GM12874 (cell line): ENCODE data around the gene FAM13C.

Experiments used
- TF ChIP-seq, protein P1 (sequence below): IDR thresholded peaks from 2 replicates; pipeline ENCODE4 v1.5.1; 2011; ENCODE audit warnings: low read depth, mild to moderate bottlenecking, control low read depth, low read length, moderate library complexity; ENCODE audit not compliant: insufficient read depth

The FAM13C gene

GRCh38 chr10:59268460-59268859 lies 93.9 kb downstream of the FAM13C start:
- TF ChIP-seq, protein P1, sequence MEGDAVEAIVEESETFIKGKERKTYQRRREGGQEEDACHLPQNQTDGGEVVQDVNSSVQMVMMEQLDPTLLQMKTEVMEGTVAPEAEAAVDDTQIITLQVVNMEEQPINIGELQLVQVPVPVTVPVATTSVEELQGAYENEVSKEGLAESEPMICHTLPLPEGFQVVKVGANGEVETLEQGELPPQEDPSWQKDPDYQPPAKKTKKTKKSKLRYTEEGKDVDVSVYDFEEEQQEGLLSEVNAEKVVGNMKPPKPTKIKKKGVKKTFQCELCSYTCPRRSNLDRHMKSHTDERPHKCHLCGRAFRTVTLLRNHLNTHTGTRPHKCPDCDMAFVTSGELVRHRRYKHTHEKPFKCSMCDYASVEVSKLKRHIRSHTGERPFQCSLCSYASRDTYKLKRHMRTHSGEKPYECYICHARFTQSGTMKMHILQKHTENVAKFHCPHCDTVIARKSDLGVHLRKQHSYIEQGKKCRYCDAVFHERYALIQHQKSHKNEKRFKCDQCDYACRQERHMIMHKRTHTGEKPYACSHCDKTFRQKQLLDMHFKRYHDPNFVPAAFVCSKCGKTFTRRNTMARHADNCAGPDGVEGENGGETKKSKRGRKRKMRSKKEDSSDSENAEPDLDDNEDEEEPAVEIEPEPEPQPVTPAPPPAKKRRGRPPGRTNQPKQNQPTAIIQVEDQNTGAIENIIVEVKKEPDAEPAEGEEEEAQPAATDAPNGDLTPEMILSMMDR = no peak

DNA sequence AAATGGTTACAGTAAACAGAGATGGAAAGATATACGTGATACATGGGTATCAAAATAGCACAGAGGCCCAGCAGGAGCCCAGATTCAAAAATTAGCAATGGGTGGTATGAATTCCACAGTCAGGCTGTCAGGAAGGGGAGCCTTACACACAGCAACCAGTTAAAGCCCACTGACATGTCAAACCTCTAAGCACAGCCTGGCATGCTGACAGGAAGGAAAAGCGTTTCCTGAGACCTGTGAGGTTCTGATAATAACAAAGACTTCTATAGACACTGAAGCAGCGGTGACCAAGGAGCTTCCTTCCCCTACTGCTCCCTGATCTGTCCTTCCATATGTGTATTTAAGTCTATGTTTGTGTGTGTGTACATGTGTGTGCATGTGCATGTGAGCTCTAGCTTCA lies 96.0 kb downstream of the FAM13C start:
- TF ChIP-seq, protein P1 = no peak

DNA sequence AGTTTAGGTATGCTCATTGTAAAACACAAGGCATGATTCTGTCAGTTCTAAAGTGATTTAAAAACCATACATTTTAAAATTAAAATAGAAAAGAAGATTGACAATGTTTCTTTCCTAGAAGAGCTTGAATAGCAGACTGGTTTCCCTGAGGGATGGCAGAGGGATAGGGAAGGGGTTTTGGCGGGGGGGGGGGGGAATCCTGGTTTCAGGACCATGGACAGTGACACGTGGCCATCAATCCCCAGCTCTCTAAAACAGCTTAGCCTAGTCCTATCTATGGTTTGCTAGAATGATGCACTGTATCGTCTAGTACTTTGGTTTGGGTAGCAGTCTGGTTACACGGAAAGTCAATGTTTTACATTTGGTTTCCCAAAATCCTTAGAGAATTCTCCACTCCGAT lies 97.2 kb downstream of the FAM13C start:
- TF ChIP-seq, protein P1 = no peak

- TF ChIP-seq, protein P1 = no peak
These were observed 103.5 kb downstream of the FAM13C start for GRCh38 chr10:59258890-59259289.

- TF ChIP-seq, protein P1 = no peak
These were observed 105.1 kb downstream of the FAM13C start for GRCh38 chr10:59257224-59257623.

- TF ChIP-seq, protein P1 = no peak
These were observed 106.9 kb downstream of the FAM13C start for GRCh38 chr10:59255463-59255862.

DNA sequence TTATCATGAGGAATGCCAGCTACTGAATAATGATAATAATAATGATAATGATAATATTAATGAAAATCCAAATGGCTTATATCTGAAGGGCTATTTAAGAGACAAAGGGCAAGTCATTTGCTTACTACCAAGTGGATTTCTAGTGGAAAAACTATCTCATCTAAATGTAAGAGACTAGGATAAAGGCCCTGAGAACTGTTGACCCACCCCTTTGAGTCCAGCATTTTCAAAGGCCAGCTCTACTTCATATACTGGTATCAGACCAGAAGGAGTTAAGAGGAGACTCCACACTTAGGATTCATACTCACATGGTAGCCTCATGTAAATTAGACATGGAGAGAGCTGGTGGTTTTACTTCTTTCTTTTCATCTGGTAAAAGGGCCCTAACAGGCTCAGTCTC lies 109.9 kb downstream of the FAM13C start:
- TF ChIP-seq, protein P1 = no peak

GRCh38 chr10:59245686-59246085 lies 116.7 kb downstream of the FAM13C start:
- TF ChIP-seq, protein P1 = no peak
